GM12872 (cell line): ENCODE data around the gene GALNT17.

ENCODE experiments used
- CTCF ChIP-seq: IDR thresholded peaks from 3 replicates; pipeline ENCODE4 v1.5.1; 2011; ENCODE audit warnings: low read depth, mild to moderate bottlenecking, low read length, moderate library complexity; ENCODE audit not compliant: insufficient read depth

GALNT17 gene

DNA sequence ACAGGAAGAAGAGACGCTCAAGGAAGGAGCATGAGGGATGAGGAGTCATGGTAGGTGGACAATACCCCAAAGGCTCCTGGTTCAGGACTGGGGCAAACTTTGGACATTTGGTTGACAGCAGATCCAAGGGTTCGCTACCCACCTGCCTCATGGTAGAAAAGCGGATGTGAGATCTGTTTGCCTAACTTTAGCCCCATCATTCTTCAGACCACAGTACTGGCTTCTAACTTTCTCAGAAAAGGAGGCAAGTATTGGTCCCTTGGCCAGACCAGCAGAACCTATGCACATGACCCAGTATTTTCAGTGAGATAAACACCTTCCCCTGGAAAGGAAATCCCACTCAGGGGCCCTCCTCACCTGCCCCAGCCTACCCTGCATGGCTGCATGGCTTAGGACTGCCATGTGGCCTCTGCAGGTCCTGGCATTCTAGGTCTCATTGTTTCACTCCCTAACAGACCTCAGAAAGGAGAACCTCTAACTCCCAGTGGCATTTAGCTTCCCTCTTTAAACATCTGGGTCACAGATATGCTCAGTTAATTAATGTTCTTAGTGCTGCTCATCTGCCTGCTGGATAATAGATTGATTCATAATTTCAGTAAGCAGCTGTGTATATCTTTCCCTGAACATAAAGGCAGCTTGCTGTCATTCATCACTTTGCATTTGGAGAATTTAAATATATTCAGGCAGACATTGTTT, 574.1 kb downstream of the GALNT17 start:
- no peak for TF ChIP-seq CTCF

- TF ChIP-seq CTCF = no peak
Observed at GRCh38 chr7:71706597-71706975, 574.6 kb downstream of the GALNT17 start.

GRCh38 chr7:71707041-71707440, 575.1 kb downstream of the GALNT17 start:
- TF ChIP-seq CTCF = no peak

- TF ChIP-seq CTCF = no peak
Observed at GRCh38 chr7:71708710-71709109, 576.8 kb downstream of the GALNT17 start.

- no peak for TF ChIP-seq CTCF
Observed at GRCh38 chr7:71710442-71710841, 578.5 kb downstream of the GALNT17 start.

GRCh38 chr7:71712653-71713180, 580.8 kb downstream of the GALNT17 start:
- TF ChIP-seq CTCF = no peak

DNA sequence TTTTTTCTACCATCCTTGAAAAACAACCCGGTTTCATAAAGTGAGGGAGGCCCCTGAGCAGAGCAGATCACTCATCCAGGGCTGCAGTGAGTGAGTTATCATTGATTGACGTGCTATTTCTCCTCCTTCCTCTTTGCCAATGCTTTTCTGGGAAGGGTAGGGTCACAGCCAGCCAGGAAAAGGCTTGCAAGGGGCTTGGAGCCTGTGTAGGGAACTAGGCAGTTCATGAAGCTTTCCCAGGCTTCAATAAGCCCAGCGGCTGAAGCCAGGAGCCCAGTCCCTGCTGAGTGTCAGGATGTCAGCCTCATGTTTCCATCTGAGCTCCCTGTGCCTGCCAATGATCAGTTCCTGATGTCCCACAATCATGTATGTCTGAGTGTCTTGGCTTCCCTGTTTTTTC, 584.7 kb downstream of the GALNT17 start:
- TF ChIP-seq CTCF = no peak
